ENCODE results near the gene NTHL1.

DNA sequence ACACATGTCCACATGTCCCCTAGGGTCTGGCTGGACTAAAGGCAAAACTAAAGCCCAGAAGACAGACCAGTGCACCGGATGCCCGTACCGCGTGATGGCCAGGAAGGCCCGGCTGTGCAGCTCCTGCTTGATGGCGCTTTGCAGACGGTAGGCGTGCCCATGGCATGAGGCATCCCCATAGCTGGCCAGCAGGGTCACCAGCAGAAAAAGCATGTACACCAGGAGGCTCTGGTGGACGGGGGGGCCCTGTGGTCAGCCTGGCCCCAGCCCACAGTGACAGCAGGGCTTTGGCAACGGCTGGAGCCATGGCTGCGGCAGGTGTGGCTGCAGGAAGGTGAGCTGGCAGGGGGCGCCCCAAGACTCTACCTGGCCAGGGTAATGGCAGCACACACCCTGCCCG lies 45.2 kb upstream of the NTHL1 start:
- TF ChIP-seq POLR2A (IDR thresholded peaks at IDR 0.05; ENCODE audit: low read depth, low read length) (no peak), CHD1 (IDR thresholded peaks at IDR 0.05; ENCODE audit: low read depth, low read length) (no peak)
- TF ChIP-seq, protein P1, sequence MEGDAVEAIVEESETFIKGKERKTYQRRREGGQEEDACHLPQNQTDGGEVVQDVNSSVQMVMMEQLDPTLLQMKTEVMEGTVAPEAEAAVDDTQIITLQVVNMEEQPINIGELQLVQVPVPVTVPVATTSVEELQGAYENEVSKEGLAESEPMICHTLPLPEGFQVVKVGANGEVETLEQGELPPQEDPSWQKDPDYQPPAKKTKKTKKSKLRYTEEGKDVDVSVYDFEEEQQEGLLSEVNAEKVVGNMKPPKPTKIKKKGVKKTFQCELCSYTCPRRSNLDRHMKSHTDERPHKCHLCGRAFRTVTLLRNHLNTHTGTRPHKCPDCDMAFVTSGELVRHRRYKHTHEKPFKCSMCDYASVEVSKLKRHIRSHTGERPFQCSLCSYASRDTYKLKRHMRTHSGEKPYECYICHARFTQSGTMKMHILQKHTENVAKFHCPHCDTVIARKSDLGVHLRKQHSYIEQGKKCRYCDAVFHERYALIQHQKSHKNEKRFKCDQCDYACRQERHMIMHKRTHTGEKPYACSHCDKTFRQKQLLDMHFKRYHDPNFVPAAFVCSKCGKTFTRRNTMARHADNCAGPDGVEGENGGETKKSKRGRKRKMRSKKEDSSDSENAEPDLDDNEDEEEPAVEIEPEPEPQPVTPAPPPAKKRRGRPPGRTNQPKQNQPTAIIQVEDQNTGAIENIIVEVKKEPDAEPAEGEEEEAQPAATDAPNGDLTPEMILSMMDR (conservative IDR thresholded peaks at IDR 0.05; ENCODE audit: low read depth, low read length) = no peak
